Measurements from ENCODE around the gene TCF20.

The TCF20 gene

GRCh38 chr22:42270510-42271190, at the start of gene TCF20:
TSS of gene TCF20 (minus strand) at chr22:42270653. CDS start at chr22:42215305, 55,348 bp downstream.
- peak; percentile 70 to 72 for DNase-seq (ENCODE audit: low read depth in 2 of 2)
- no peak for TF ChIP-seq CTCF (IDR thresholded peaks at IDR 0.05; ENCODE audit: low read depth, low read length)
- peak within 1 kb of the TSS; percentile 94 to 98 for H3K4me3 ChIP-seq (replicated peaks in 1 of 2; ENCODE audit: low read depth in 2 of 2, low read length in 2 of 2)

GRCh38 chr22:42319386-42319785, 48.9 kb upstream of the TCF20 start:
- TF ChIP-seq CTCF (IDR thresholded peaks at IDR 0.05; ENCODE audit: low read depth, low read length) = no peak
- H3K4me3 ChIP-seq (replicated peaks in 1 of 2; ENCODE audit: low read depth in 2 of 2, low read length in 2 of 2) = no peak overlapping the region
- DNase-seq (ENCODE audit: low read depth in 2 of 2) = no peak

GRCh38 chr22:42318967-42319366, 48.5 kb upstream of the TCF20 start:
- TF ChIP-seq CTCF (IDR thresholded peaks at IDR 0.05; ENCODE audit: low read depth, low read length) = no peak
- DNase-seq (ENCODE audit: low read depth in 2 of 2) = no peak
- no peak overlapping the region for H3K4me3 ChIP-seq (replicated peaks in 1 of 2; ENCODE audit: low read depth in 2 of 2, low read length in 2 of 2)

- no peak overlapping the region for H3K4me3 ChIP-seq (replicated peaks in 1 of 2; ENCODE audit: low read depth in 2 of 2, low read length in 2 of 2)
These were observed 47.5 kb upstream of the TCF20 start for GRCh38 chr22:42317691-42318547.

GRCh38 chr22:42317008-42317407, 46.6 kb upstream of the TCF20 start:
- DNase-seq (ENCODE audit: low read depth in 2 of 2) = peak; percentile 5 to 53
- H3K4me3 ChIP-seq (replicated peaks in 1 of 2; ENCODE audit: low read depth in 2 of 2, low read length in 2 of 2) = no peak overlapping the region
- no peak for TF ChIP-seq CTCF (IDR thresholded peaks at IDR 0.05; ENCODE audit: low read depth, low read length)

More at GRCh38 chr22:42317691-42318547, 47.5 kb upstream of the TCF20 start:
- no peak for TF ChIP-seq CTCF (IDR thresholded peaks at IDR 0.05; ENCODE audit: low read depth, low read length)
- no peak for DNase-seq (ENCODE audit: low read depth in 2 of 2)

- DNase-seq (ENCODE audit: low read depth in 2 of 2) = no peak
- TF ChIP-seq CTCF (IDR thresholded peaks at IDR 0.05; ENCODE audit: low read depth, low read length) = no peak
- no peak overlapping the region for H3K4me3 ChIP-seq (replicated peaks in 1 of 2; ENCODE audit: low read depth in 2 of 2, low read length in 2 of 2)
These were observed 44.9 kb upstream of the TCF20 start for GRCh38 chr22:42315392-42315756.
